Aorta (tissue), 5 donors: ENCODE results near the gene OSGEP. TPM values are rescaled to one million over a fixed set of nuclear protein-coding genes. Genes with fewer than 3 reads are reported as not detected.
A peak's percentile ranks its signal among the peaks of the same experiment; 100 is the strongest.

ENCODE experiments used
- ATAC-seq: fragments of 200-7000 bp; cut with Tn5 transposase; one replicate; pipeline ENCODE4 v1.9.1; 2022; ENCODE audit warnings: moderate library complexity; ENCODE audit not compliant: low FRiP score
- DNase-seq, 2 donors: peaks; one replicate each; pipeline ENCODE4 v3.0.0-alpha.2; 2020
- H3K27ac ChIP-seq, 2 donors: one replicate each; pipeline ENCODE4 v1.5.1; 2013; ENCODE audit warnings: low read length in 2 of 2, mild to moderate bottlenecking in 2 of 2, moderate library complexity in 2 of 2, control low read depth in 1 of 2, inconsistent platforms in 1 of 2, low read depth in 1 of 2
- H3K27me3 ChIP-seq, 2 donors: one replicate each; pipeline ENCODE4 v1.6.1; 2013; ENCODE audit warnings: control low read depth in 1 of 2, low read length in 1 of 2, mild to moderate bottlenecking in 1 of 2, moderate library complexity in 1 of 2; ENCODE audit not compliant: insufficient read depth in 2 of 2, control insufficient read depth in 1 of 2
- H3K36me3 ChIP-seq, 2 donors: one replicate each; pipeline ENCODE4 v1.6.1; 2013; ENCODE audit warnings: control low read depth in 1 of 2, low read length in 1 of 2, mild to moderate bottlenecking in 1 of 2; ENCODE audit not compliant: insufficient read depth in 2 of 2, control insufficient read depth in 1 of 2
- H3K4me1 ChIP-seq, 2 donors: one replicate each; pipeline ENCODE4 v1.6.1; 2013; ENCODE audit warnings: low read length in 2 of 2, control low read depth in 1 of 2, mild to moderate bottlenecking in 1 of 2, moderate library complexity in 1 of 2; ENCODE audit not compliant: insufficient read depth in 2 of 2, control insufficient read depth in 1 of 2
- H3K4me3 ChIP-seq, 2 donors: one replicate each; pipeline ENCODE4 v1.5.1; 2013; ENCODE audit warnings: low read length in 2 of 2, control low read depth in 1 of 2, mild to moderate bottlenecking in 1 of 2
- H3K9me3 ChIP-seq: one replicate; pipeline ENCODE4 v1.6.1; 2013; ENCODE audit warnings: mild to moderate bottlenecking, low read length; ENCODE audit not compliant: control insufficient read depth
- WGBS, 2 donors: extraction: QIAGEN DNeasy Blood & Tissue Kit; methylation state at CpG; one replicate each; pipeline ENCODE4 v1.1.7; 2013; 5-methylcytosine and 5-hydroxymethylcytosine counted together
- intact Hi-C, 2 donors: fragments of 100-400 bp; cut with DNase I; formaldehyde crosslinking; loops; one replicate each; pipeline versions ENCODE4 v1.14.2 to v1.15.0; 2022
- polyA plus RNA-seq, 2 donors: library from polyadenylated mRNA; stranded (reverse); fragments of 200-250 nt; gene quantifications; one replicate each; pipeline ENCODE4 v1.2.3, GENCODE V29; 2013
- total RNA-seq, 2 donors: library from RNA; stranded (reverse); fragmentation: NEBNext Ultra II Directional; extraction: Animal tissue kit (Norgen Biotek cat#: 25700); gene quantifications; one replicate each; pipeline ENCODE4 v1.2.1, GENCODE V29; 2021
- donor health status: healthy with polysubstance abuse.
- donor health status: Bipolar disorder and iron deficiency.
- donor health status: DM: no; HTN: no; CAD: no.
- donor health status: DM: no; HTN: no; CAD: no.
- donor health status: DM: yes; HTN: yes; CAD: no.

Gene OSGEP
- total and polyA plus RNA-seq, 4 donors: 14.9 to 82.1 (median 33.7) TPM

DNA sequence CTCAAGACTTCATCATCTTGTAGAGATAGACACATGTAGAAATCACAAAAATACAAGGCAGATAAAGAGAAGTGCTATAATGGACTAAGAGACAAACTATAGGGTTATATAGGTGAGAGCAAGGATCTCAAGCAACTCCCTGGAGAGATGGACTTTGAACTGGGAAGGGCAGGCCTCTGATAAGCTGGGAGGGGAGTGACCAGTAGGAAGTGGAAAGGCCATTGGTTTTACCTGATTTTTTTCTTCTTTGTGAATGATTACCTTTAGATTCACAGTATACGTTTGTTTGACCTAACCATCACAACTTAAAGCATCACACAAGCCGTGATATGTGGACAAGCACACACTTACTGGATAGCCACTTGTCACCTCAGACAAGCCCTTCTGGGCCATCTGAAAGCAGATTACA is 36.1 kb downstream of the OSGEP start:
- 89 to 92% methylated on average over 2 of the region's 2 CpGs for WGBS, 2 donors
- Histone ChIP-seq H3K4me3 (no peak overlapping the region), H3K4me1 (no peaks in the 10 kb centered on the region), H3K9me3 (no peaks in the 10 kb centered on the region), H3K27me3 (no peaks in the 10 kb centered on the region), H3K27ac (no peak overlapping the region), H3K36me3 (no peaks in the 10 kb centered on the region)
- intact Hi-C loops: loop anchor here in 1 of 2 donors (5.0 kb wide), 2 partner anchors 194 to 264 kb away; partner anchors contain the start of gene RNASE4
- ATAC-seq: no peak
- no peak for DNase-seq

DNA sequence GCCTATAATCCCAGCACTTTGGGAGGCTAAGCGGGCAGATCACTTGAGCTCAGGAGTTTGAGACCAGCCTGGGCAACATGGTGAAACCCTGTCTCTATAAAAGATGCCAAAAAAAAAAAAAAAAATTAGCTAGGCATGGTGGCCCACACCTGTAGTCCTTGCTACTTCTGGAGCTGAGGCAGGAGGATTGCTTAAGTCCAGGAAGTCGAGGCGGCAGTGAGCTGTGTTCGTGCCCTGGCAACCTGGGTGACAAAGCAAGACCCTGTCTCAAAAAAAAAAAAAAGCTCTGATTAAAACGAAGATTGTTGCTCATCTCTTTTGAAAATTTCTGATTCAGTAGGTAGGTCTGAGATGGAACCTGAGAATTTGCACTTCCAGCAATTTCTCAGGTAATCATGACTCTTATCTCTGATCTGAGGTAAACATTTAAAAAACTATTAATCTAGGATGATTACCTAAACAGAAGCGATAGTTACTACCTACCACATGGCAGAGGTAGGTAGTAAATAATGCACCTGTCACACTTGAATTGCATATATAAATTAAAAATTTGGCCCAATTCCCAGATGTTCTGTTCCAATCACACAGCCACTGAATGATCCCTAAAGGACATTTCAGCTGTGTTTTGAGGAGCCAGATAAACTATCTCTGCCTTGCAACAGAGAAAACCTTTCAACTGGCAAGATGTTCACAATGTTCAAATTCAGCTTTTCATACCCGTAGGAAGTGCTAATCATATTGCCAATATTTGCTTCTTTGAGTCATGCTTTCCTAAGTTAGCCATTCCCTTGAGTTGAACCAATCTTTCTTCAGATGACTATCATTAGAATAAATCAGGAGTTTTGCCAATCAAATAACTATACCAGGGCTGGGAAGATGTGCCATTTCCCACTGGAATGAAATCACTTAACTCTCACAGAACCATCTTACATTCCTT is 37.1 kb downstream of the OSGEP start:
- Histone ChIP-seq H3K4me3 (no peak overlapping the region), H3K9me3 (no peaks in the 10 kb centered on the region), H3K27me3 (no peaks in the 10 kb centered on the region), H3K4me1 (no peaks in the 10 kb centered on the region), H3K27ac (no peak overlapping the region), H3K36me3 (no peaks in the 10 kb centered on the region)
- ATAC-seq: no peak
- intact Hi-C loops: loop anchor here in 1 of 2 donors (5.0 kb wide), 2 partner anchors 195 to 265 kb away; partner anchors contain the start of gene RNASE4
- WGBS, 2 donors: 74 to 85% methylated on average over 7 of the region's 7 CpGs
- no peak for DNase-seq

DNA sequence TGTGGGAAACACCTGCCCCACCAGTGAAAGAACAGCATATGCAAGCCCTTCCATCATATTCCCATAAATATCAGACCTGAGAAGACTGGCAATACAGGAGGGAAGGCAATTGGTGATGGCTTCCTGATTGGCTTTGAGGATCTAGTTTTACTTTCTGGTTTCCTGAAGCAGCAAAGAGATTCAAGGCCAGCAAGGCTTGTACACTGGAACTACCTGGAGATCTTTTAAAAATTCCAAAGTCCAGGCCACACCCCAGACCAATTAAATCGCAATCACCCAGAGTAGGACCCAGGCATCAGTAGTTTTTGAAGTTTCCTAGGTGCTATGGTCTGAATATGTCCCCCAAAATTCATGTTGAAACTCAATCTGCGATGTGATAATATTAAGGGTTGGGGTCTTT is 38.4 kb downstream of the OSGEP start:
- WGBS, 2 donors: 92 to 95% methylated on average over 2 of the region's 2 CpGs
- H3K27ac ChIP-seq: no peak overlapping the region
- intact Hi-C loops: loop anchor here in 1 of 2 donors (5.0 kb wide), 2 partner anchors 196 to 266 kb away; partner anchors contain the start of gene RNASE4

DNA sequence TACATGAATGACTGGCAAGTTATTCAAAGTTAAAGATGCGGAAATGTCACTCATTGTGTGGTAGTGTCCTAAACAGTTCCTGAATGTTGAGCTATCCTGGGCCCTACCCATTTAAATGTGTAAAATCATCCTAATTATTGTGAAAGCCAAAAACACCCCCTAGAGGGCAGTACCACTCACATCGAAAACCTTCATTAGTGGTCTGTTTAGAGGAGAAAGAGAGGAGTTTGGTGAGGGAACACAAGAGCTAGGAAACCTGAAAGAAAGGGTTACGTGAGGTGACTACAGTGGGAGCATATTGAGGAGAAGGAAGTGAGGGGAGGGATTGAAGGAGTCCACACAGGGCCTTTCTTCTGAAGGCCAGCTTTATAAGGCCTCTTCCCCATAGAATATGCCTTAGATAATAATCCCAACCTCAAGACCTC is 38.8 kb downstream of the OSGEP start:
- ATAC-seq (no peak), DNase-seq (no peak)
- no peak overlapping the region for H3K27ac ChIP-seq
- H3K36me3 ChIP-seq: no peaks in the 10 kb centered on the region
- H3K4me1 ChIP-seq: peaks cover 3 to 7% of the 10 kb centered on the region in 2 donors
- no peaks in the 10 kb centered on the region for H3K9me3 ChIP-seq
- intact Hi-C loops: loop anchor here in 1 of 2 donors (5.0 kb wide), 2 partner anchors 197 to 267 kb away; partner anchors contain the start of gene RNASE4
- WGBS, 2 donors: 43 to 51% methylated on average over 3 of the region's 3 CpGs
- no peaks in the 10 kb centered on the region for H3K27me3 ChIP-seq
- no peak overlapping the region for H3K4me3 ChIP-seq

More for the DNA sequence above, 38.4 kb downstream of the OSGEP start:
- no peak for ATAC-seq
- Histone ChIP-seq H3K9me3 (no peaks in the 10 kb centered on the region), H3K4me1 (peaks cover 3 to 4% of the 10 kb centered on the region in 2 donors), H3K27me3 (no peaks in the 10 kb centered on the region), H3K36me3 (no peaks in the 10 kb centered on the region), H3K4me3 (no peak overlapping the region)
- DNase-seq: no peak

DNA sequence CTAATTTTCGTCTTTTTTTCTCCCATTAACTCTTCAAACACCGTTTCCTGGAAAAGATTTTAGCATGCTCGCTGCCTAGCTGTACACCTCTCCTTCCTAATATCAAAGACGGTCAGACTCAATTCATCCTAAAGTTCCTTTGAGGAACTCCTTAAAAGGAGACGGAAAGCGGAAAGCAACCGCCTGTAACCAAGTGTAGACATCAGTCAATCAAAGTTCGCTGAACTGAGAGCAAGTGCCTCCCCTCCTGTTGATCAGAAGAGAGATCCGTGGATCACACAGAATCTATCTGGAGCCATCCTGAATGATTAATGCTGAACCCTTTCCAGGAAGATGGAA is 40.9 kb downstream of the OSGEP start:
- DNase-seq: no peak
- H3K9me3 ChIP-seq: no peaks in the 10 kb centered on the region
- intact Hi-C loops: loop anchor here (2.0 to 5.0 kb wide), 4 partner anchors 44 to 269 kb away; partner anchors contain the start of genes APEX1 (in 2 of the 2) and PARP2 (in 1 of the 2)
- H3K4me1 ChIP-seq: peaks cover 3 to 7% of the 10 kb centered on the region in 2 donors
- H3K27me3 ChIP-seq: no peaks in the 10 kb centered on the region
- H3K4me3 ChIP-seq: peak overlapping the region; percentile 87 to 96
- peak overlapping the region; percentile 74 to 99 for H3K27ac ChIP-seq
- ATAC-seq: peak; percentile 42
- H3K36me3 ChIP-seq: no peaks in the 10 kb centered on the region
- 0 to 1% methylated on average over 9 of the region's 9 CpGs for WGBS, 2 donors

DNA sequence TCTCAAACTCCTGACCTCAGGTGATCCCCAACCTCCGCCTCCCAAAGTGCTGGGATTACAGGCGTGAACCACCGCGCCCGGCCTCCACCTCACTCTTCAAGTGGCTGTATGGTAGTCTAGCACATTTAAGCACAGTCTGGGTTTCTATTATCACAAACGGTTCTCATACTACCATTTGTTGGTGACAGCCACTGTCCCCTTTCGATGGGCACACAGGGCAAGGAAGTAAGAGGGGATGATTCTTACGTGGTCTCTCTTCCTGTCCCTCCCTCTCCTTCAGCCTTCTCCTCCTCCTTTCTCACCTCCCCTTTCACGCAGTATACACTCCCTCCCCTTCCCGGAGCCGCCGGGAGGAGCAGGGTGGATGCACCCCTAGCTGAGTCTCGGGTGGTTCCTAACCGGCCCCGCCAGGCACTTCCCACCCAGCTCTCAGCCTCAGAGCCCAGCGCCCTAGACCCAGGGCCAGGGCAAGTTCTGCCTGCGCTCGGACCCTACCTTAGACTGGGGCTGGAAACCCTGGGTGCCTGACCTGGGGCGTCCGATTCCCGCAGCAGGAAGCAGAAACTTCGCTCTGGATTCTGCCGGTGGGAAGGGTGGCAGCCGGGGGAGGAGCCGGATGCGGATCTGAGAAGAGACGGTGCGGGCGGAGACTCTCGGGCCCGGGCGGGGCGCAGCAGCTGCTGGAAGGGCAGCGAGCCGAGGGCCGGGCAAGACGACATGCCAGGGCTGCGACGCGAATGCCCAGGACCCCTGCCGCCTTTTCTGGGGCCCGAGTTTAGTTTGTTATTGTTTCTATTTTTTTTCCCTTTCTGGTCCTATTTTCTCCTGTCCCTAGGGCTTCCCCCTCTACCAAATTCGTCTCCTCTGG is 41.5 kb downstream of the OSGEP start, which contains the start of gene TEP1:
Gene TEP1 (minus strand): TSS at position 626 of the 868 bp plus-strand sequence. CDS start 5,062 bp downstream, outside the sequence.
- ATAC-seq (peak; percentile 96), DNase-seq (peak; percentile 94 to 96)
- intact Hi-C loops: loop anchor here (2.0 to 5.0 kb wide), 4 partner anchors 44 to 270 kb away; partner anchors contain the start of genes APEX1 (in 2 of the 2) and PARP2 (in 1 of the 2)
- Histone ChIP-seq H3K27me3 (no peaks in the 10 kb centered on the region), H3K4me1 (peaks cover 3 to 7% of the 10 kb centered on the region in 2 donors), H3K4me3 (peak within 1 kb of the TSS; percentile 87 to 96), H3K36me3 (no peaks in the 10 kb centered on the region), H3K9me3 (no peaks in the 10 kb centered on the region), H3K27ac (peak within 1 kb of the TSS; percentile 84 to 99)
- WGBS, 2 donors: 0 to 1% methylated on average over 42 to 43 of the region's 43 CpGs

DNA sequence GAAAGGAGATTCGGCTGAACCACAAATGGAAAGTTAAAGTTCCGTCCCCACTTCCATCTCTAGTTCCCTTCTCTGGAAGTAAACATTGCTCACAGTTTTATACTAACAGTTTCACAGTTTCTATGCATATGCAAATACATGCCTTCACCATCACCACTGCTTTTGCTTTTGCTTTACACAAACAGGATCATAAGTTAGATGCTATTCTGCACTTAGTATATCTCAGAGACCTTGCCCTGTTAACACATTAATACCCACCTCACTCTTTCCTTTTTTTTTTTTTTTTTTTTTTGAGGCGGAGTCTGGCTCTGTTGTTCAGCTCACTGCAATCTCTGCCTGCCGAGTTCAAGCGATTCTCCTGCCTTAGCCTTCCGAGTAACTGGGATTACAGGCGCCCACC is 42.2 kb downstream of the OSGEP start:
- DNase-seq (no peak), ATAC-seq (no peak)
- H3K4me3 ChIP-seq: peak overlapping the region; percentile 70 to 87
- peaks cover 3 to 7% of the 10 kb centered on the region in 2 donors for H3K4me1 ChIP-seq
- peak overlapping the region in 1 of 2 donors; percentile 84 for H3K27ac ChIP-seq
- WGBS, 2 donors: 0% methylated on average over 7 of the region's 7 CpGs
- H3K9me3 ChIP-seq: no peaks in the 10 kb centered on the region
- intact Hi-C loops: loop anchor here (2.0 to 5.0 kb wide), 4 partner anchors 45 to 270 kb away; partner anchors contain the start of genes APEX1 (in 2 of the 2) and PARP2 (in 1 of the 2)
- H3K27me3 ChIP-seq: no peaks in the 10 kb centered on the region
- H3K36me3 ChIP-seq: peaks cover 0 to 3% of the 10 kb centered on the region in 2 donors

DNA sequence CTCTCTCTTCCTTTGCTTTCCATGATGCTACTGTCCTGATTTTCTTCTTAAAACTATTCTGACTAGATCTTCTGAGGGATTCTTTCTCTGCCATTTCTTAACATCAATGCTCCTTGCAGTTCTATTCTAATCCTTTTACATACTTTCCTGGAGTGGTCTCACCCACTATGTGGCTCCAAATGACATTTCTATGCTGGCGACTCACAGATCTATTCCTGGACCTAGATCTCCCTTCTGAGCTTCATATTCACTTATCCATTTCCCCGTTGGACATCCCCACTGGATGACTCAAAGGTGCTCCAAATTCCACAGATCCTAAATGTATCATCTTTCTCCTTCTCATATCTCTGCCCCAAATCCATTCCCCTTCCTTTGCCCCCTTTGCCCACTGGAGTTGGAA is 45.4 kb downstream of the OSGEP start:
- DNase-seq: no peak
- H3K4me3 ChIP-seq: no peak overlapping the region
- 61 to 66% methylated on average over 2 of the region's 2 CpGs for whole genome bisulfite sequencing, 2 donors
- no peak overlapping the region for H3K27ac ChIP-seq
- no peaks in the 10 kb centered on the region for H3K27me3 ChIP-seq
- H3K36me3 ChIP-seq: peaks cover 4 to 8% of the 10 kb centered on the region in 2 donors
- intact Hi-C loops: loop anchor here in 1 of 2 donors (5.0 kb wide), 1 partner anchor 62 kb away; no protein-coding TSS in a partner anchor
- H3K4me1 ChIP-seq: peaks cover 3 to 7% of the 10 kb centered on the region in 2 donors
- no peak for ATAC-seq
- H3K9me3 ChIP-seq: no peaks in the 10 kb centered on the region
